C4-2B (cell line): ENCODE measurements around the gene RPL13A.
"Not testable (repeated sequence)": the region's sequence is repeated elsewhere in the genome, so short reads cannot be mapped to it uniquely, and the experiment has no call there.

Experiments used
- H3K27ac ChIP-seq: fragments of 450-650 bp; 2 replicates; pipeline ENCODE4 v1.5.1; 2017
- CTCF ChIP-seq: fragments of 450-650 bp; conservative IDR thresholded peaks from 2 replicates; pipeline ENCODE4 v1.5.1; 2017; ENCODE audit warnings: mild to moderate bottlenecking
- ZFX ChIP-seq: fragments of 450-650 bp; IDR thresholded peaks from 2 replicates; pipeline ENCODE4 v1.6.1; 2017

RPL13A gene

GRCh38 chr19:49459388-49459787 is 28.0 kb upstream of the RPL13A start:
- no peak for TF ChIP-seq ZFX
- TF ChIP-seq CTCF: no peak
- H3K27ac ChIP-seq: no peak overlapping the region

- H3K27ac ChIP-seq: not testable (repeated sequence)
Observed at GRCh38 chr19:49461130-49461529, 26.3 kb upstream of the RPL13A start.

- TF ChIP-seq CTCF: no peak
- no peak for TF ChIP-seq ZFX
- no peak overlapping the region for H3K27ac ChIP-seq
Observed at GRCh38 chr19:49461656-49462055, 25.8 kb upstream of the RPL13A start.

GRCh38 chr19:49462492-49462891 is 24.9 kb upstream of the RPL13A start:
- H3K27ac ChIP-seq: no peak overlapping the region
- TF ChIP-seq CTCF (no peak), ZFX (no peak)

- H3K27ac ChIP-seq: no peak overlapping the region
Observed at GRCh38 chr19:49463960-49464740, 23.3 kb upstream of the RPL13A start.

GRCh38 chr19:49465371-49465770 is 22.0 kb upstream of the RPL13A start:
- H3K27ac ChIP-seq: no peak overlapping the region
- TF ChIP-seq ZFX (no peak), CTCF (no peak)

More at GRCh38 chr19:49463960-49464740, 23.3 kb upstream of the RPL13A start:
- TF ChIP-seq ZFX: no peak
- TF ChIP-seq CTCF: no peak

- no peak for TF ChIP-seq CTCF
- TF ChIP-seq ZFX: no peak
- peak overlapping the region; percentile 16; the same call in 1 of the 2 replicates for H3K27ac ChIP-seq
Observed at GRCh38 chr19:49468199-49468598, 19.2 kb upstream of the RPL13A start.
